Ishikawa (cell line): ENCODE results near the gene SLC6A18.

ENCODE experiments used
- CEBPB ChIP-seq: IDR thresholded peaks from 2 replicates; pipeline ENCODE4 v1.6.1; 2012
- CREB1 ChIP-seq: IDR thresholded peaks from 2 replicates; pipeline ENCODE4 v1.6.1; 2012; ENCODE audit warnings: low read depth
- EGR1 ChIP-seq: IDR thresholded peaks from 2 replicates; pipeline ENCODE4 v1.6.1; 2012
- EP300 ChIP-seq: IDR thresholded peaks from 2 replicates; pipeline ENCODE4 v1.6.1; 2012; ENCODE audit warnings: borderline replicate concordance
- FOXM1 ChIP-seq: IDR thresholded peaks from 2 replicates; pipeline ENCODE4 v1.6.1; 2012; ENCODE audit warnings: low read depth, borderline replicate concordance
- MAX ChIP-seq: IDR thresholded peaks from 2 replicates; pipeline ENCODE4 v1.6.1; 2012
- NFIC ChIP-seq: IDR thresholded peaks from 2 replicates; pipeline ENCODE4 v1.6.1; 2012
- RAD21 ChIP-seq: IDR thresholded peaks from 2 replicates; pipeline ENCODE4 v1.6.1; 2012; ENCODE audit warnings: low read depth
- REST ChIP-seq: IDR thresholded peaks from 2 replicates; pipeline ENCODE4 v1.6.1; 2012; ENCODE audit warnings: low read depth, mild to moderate bottlenecking
- TAF1 ChIP-seq: IDR thresholded peaks from 2 replicates; pipeline ENCODE4 v1.6.1; 2012; ENCODE audit warnings: low read depth, mild to moderate bottlenecking
- TCF12 ChIP-seq: IDR thresholded peaks from 2 replicates; pipeline ENCODE4 v1.6.1; 2012; ENCODE audit warnings: low read depth
- TEAD4 ChIP-seq: IDR thresholded peaks from 2 replicates; pipeline ENCODE4 v1.6.1; 2012
- USF1 ChIP-seq: IDR thresholded peaks from 2 replicates; pipeline ENCODE4 v1.6.1; 2012
- YY1 ChIP-seq: IDR thresholded peaks from 2 replicates; pipeline ENCODE4 v1.6.1; 2012; ENCODE audit warnings: low read depth
- ZBTB7A ChIP-seq: IDR thresholded peaks from 2 replicates; pipeline ENCODE4 v1.6.1; 2012; ENCODE audit warnings: low read depth

The SLC6A18 gene

GRCh38 chr5:1202798-1203185 is 22.4 kb upstream of the SLC6A18 start:
- TF ChIP-seq RAD21, result no peak

- TF ChIP-seq FOXM1 (no peak), USF1 (no peak), YY1 (no peak), NFIC (no peak), MAX (no peak), REST (no peak), CREB1 (no peak), EP300 (no peak), TCF12 (no peak), TEAD4 (no peak), TAF1 (no peak), ZBTB7A (no peak)
Observed at GRCh38 chr5:1203311-1203967, 21.7 kb upstream of the SLC6A18 start.

- TF ChIP-seq TEAD4 (no peak), USF1 (no peak), NFIC (no peak), MAX (no peak), YY1 (no peak), CREB1 (no peak), EP300 (no peak), CEBPB (no peak), REST (no peak), TAF1 (no peak), EGR1 (no peak), FOXM1 (no peak), ZBTB7A (no peak), RAD21 (no peak), TCF12 (no peak)
Observed at GRCh38 chr5:1203968-1204692, 21.1 kb upstream of the SLC6A18 start.

- TF ChIP-seq MAX, result no peak
- peak; percentile 38; the same call in 1 of the 2 replicates for TF ChIP-seq RAD21
Observed at GRCh38 chr5:1204693-1205242, 20.4 kb upstream of the SLC6A18 start.

GRCh38 chr5:1205255-1206180 is 19.7 kb upstream of the SLC6A18 start:
- TF ChIP-seq NFIC (no peak), ZBTB7A (no peak), EGR1 (no peak), TEAD4 (no peak), EP300 (no peak)
